Esophagus squamous epithelium (tissue), 4 donors: Measurements from ENCODE around the gene ST3GAL4.

Experiments
- POLR2A ChIP-seq, 4 donors: fragments of 450-650 bp; IDR thresholded peaks; one replicate each; pipeline ENCODE4 v1.6.1; 2017; ENCODE audit warnings: antibody characterized with exemption in 4 of 4, mild to moderate bottlenecking in 4 of 4, moderate library complexity in 3 of 4
- TF ChIP-seq, protein P1 (sequence below), 6 experiments: fragments of 450-650 bp in 4 of 6; fragments of 200-600 bp in 2 of 6; sonication (generic) in 2 of 6; IDR thresholded peaks; one replicate each; pipeline ENCODE4 v1.5.1; 2016 to 2019; ENCODE audit warnings: antibody characterized with exemption in 6 of 6, mild to moderate bottlenecking in 4 of 6, moderate library complexity in 4 of 6

DNA sequence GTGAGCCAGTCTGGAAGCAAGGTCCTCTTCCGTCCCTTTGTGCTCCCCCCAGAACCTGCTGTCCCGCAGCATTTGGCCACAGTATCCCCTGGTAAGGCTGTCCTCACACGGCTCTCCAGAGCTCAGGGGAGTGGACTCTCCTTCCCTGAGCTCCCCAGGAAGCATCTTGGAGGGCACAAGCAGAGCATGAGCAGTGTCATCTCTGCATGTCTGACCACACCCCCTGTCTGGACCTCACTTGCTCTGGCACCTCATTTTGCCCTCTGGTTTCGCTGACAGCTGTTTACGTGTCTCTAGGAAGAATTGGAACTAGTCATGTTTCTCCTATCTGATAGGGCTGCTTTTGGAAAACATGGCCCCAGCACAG lies 36.1 kb upstream of the ST3GAL4 start:
- TF ChIP-seq, protein P1, sequence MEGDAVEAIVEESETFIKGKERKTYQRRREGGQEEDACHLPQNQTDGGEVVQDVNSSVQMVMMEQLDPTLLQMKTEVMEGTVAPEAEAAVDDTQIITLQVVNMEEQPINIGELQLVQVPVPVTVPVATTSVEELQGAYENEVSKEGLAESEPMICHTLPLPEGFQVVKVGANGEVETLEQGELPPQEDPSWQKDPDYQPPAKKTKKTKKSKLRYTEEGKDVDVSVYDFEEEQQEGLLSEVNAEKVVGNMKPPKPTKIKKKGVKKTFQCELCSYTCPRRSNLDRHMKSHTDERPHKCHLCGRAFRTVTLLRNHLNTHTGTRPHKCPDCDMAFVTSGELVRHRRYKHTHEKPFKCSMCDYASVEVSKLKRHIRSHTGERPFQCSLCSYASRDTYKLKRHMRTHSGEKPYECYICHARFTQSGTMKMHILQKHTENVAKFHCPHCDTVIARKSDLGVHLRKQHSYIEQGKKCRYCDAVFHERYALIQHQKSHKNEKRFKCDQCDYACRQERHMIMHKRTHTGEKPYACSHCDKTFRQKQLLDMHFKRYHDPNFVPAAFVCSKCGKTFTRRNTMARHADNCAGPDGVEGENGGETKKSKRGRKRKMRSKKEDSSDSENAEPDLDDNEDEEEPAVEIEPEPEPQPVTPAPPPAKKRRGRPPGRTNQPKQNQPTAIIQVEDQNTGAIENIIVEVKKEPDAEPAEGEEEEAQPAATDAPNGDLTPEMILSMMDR (IDR thresholded peaks at IDR 0.05) = no peak
- TF ChIP-seq POLR2A (IDR thresholded peaks at IDR 0.05) = no peak
